GM18868 (cell line): ENCODE results near the gene FUNDC1.

Source experiments
- ATAC-seq: cut with Tn5 transposase; IDR thresholded peaks from one replicate; pipeline ENCODE4 v1.9.1; 2021; ENCODE audit warnings: mild to moderate bottlenecking, moderate library complexity; ENCODE audit not compliant: unreplicated experiment

Gene FUNDC1

DNA sequence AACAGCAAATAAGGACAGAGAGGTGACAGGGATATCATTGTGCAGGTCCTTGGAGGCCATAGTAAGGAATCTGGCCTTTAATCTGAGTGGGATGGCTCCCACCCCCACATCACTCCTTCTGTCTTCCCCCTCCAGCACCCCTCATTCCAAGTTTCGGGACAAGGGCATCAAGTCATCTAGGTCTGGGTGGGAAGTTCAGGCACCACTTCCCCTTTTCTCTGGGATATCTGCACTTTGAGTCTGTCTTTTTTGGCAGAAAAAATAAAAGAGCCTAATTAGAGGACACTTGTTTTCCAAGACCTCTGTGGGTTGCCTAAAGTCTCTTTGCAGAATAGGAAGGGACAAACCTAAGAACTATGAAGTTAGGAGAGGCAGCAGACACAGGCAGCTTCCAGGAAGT, 60.1 kb downstream of the FUNDC1 start:
- no peak for ATAC-seq

GRCh38 chrX:44480591-44480990, 62.1 kb downstream of the FUNDC1 start:
- ATAC-seq = no peak

- ATAC-seq = no peak
Measured at GRCh38 chrX:44474410-44474809, 68.2 kb downstream of the FUNDC1 start.
